HG02623 (cell line): ENCODE data around the gene KCTD3.

Source experiments
- ATAC-seq: cut with Tn5 transposase; IDR thresholded peaks from one replicate; pipeline ENCODE4 v1.9.1; 2021; ENCODE audit warnings: moderate library complexity; ENCODE audit not compliant: unreplicated experiment

Gene KCTD3

GRCh38 chr1:215650446-215651149 lies 83.5 kb downstream of the KCTD3 start:
- ATAC-seq: no peak

- ATAC-seq: no peak
Observed at GRCh38 chr1:215651867-215652266, 84.8 kb downstream of the KCTD3 start.

GRCh38 chr1:215652371-215652770 lies 85.3 kb downstream of the KCTD3 start:
- ATAC-seq: no peak

- ATAC-seq: no peak
Observed at GRCh38 chr1:215657047-215657446, 89.9 kb downstream of the KCTD3 start.

- no peak for ATAC-seq
Observed at GRCh38 chr1:215660259-215660658, 93.2 kb downstream of the KCTD3 start.

GRCh38 chr1:215661033-215661432 lies 93.9 kb downstream of the KCTD3 start:
- ATAC-seq: no peak

- ATAC-seq: no peak
Observed at GRCh38 chr1:215665215-215665614, 98.1 kb downstream of the KCTD3 start.

GRCh38 chr1:215667761-215668160 lies 100.7 kb downstream of the KCTD3 start:
- no peak for ATAC-seq

GRCh38 chr1:215669806-215670491 lies 102.8 kb downstream of the KCTD3 start:
- no peak for ATAC-seq
